ENCODE measurements around the gene PGS1. TPM values are rescaled to one million over a fixed set of nuclear protein-coding genes. Genes with fewer than 3 reads are reported as not detected.
"Not testable (repeated sequence)": the region's sequence is repeated elsewhere in the genome, so short reads cannot be mapped to it uniquely, and the experiment has no call there.

PGS1 gene
- polyA plus RNA-seq, 3 donors: 46.3 to 58.6 (median 56.4) TPM

GRCh38 chr17:78442648-78443218 lies 64.3 kb downstream of the PGS1 start:
- no peak for DNase-seq

DNA sequence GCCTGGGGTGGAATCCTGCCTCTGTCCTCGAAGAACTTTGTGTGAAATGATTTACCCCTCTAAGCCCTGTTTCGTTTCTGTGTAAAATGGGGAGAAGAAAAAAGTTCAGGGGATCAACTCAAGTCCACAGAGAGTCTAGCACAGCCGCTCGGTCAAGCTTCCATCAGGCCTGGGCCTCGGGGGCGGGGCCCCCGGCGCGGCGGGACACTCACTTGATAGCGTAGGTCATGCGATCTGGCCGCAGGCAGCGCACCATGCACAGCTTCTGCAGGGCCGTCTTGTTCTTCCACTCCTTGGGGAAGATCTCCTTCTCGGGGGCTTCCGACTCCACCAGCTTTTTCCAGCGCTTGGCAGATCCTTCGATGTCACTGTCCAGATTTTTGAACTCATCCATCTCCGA lies 65.9 kb downstream of the PGS1 start:
- DNase-seq: no peak

DNA sequence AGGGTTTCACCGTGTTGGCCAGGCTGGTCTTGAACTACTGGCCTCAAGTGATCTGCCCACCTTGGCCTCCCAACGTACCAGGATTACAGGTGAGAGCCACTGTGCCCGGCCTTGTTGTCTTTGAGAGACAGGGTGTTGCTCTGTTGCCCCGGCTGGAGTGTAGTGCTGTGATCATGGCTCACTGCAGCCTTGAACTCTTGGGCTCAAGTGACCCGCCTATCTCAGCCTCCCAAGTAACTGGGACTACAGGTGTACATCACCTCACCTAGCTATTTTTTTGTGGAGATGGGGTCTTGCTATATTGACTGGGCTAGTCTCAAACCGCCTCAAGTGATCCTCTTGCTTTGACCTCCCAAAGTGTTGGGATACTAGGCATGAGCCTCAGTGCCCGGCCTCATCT lies 68.4 kb downstream of the PGS1 start:
- DNase-seq: no peak

DNA sequence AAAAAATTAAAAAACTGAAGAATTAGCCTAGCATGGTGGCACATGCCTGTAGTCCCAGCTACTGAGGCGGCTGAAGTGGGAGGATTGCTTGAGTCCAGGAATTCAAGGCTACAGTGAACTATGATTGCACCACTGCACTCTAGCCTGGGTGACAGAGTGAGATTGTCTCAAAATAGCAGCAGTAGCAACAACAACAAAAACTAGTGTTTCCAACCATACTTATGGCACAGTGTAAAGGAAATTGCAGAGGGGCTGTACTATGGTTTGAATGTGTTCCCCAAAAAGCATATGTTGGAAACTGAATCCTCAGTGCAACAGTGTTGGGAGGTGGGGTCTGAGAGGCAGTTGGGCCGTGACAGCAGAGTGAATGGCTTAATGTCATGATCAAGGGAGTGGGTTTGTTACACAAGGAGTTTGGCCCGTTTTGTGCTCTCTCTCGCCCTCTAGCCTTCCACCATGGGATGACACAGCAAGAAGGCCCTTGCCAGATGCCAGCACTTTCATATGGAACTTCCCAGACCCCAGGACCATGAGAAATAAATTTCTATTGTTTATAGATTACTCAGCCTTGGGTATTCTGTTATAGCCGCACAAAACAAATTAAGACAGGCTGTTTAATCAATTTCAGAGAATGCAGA lies 70.0 kb downstream of the PGS1 start:
- no peak for DNase-seq

DNA sequence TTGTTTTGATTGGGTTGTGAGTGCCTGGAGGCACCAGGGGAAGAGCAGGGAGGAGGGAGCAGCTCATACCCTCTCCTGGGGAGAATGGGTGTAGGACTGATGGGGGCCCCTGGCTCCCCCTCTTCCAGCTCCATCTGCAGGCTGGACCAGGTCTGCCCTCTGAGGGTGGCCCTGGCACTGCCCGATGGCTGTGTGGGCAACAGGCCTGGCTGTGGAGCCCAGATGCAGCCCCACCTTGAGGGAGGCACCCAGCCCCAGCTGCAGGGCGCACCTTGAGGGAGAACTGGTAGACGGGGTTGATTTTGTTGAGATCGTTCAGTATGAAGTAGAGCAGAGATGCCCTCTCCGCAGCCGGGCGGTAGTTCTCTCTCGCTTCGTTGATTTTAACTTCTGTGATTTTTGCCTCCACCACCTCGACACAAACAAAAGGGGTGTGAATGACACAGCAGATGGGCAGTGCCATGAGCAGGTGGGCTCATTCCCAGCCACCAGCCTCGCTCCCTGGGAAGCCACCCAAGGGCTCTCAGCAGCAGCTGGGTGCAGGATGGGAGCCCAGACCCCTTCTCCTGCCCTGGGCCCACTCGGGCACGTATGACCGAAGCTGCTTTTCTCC lies 71.6 kb downstream of the PGS1 start:
- no peak for DNase-seq

DNA sequence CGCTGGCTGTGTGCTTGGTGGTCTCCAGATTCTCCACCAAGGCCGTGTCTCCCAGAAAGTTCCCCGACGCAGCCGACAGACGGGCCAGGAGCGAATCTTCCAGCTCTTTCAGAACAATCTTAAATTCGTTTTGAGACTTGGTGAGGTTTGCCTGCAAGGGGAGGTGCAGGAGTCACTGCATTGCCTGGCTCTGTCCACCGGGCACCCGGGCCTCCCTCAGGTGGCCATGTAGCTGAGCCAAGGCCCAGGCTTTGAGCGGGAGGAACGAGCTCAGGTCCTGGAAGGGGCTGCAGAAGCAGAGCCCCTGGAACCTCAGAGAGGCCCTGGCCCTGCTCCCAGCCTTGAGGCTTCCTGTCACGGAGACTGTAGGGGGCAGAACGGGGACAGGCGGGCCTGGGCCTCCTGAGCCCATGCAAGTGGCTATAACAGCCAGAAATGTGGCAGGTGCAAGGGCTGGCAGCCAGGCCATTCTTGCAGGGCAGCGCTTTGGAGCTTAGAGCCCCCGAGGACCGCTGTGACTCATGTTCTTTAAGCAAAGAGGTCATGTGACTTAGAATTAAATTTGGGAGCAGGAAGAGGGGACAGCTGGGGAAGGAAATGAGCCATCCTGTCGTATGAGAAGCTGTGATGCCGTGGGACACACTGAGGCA lies 72.4 kb downstream of the PGS1 start:
- DNase-seq: no peak

GRCh38 chr17:78451753-78452152 lies 73.3 kb downstream of the PGS1 start:
- DNase-seq: no peak

DNA sequence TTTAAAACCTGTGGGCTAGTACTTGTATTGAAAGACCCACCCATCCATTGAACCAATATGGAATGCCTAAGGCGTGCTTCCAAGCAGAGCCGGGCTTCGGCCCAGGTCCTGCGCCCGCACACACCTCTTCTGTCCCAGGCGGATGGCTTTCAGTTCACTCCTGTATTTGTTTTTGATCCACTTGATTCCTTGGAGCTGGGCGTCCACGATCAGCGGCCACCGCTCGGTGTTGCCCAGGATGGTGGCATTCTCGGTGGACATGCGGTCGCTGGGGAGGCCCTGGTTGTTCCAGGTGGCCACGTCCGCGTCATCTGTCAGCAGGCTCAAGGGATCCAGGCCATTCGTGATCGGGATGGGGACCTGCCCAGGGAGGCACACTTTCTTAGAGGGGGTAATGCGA lies 75.9 kb downstream of the PGS1 start:
- DNase-seq: no peak

DNA sequence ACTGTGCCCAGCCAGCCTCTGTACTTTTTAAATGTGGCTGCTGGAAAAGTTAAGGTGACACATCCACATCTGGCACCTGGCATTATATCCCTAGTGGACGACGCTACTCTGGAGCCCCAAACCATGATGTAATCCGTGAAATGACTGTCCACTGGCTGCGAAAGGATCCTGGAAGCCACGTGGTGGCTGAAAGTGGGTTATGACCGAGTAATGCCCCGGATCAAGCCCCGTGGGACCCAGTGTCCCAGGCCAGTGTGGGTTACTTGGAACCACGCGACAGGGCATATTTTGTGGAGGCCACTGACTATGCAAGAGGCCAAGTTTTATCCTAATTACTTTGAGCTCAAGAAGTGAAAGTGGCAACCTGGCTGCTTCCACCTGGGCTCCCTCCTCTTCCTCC lies 79.6 kb downstream of the PGS1 start:
- DNase-seq: no peak

DNA sequence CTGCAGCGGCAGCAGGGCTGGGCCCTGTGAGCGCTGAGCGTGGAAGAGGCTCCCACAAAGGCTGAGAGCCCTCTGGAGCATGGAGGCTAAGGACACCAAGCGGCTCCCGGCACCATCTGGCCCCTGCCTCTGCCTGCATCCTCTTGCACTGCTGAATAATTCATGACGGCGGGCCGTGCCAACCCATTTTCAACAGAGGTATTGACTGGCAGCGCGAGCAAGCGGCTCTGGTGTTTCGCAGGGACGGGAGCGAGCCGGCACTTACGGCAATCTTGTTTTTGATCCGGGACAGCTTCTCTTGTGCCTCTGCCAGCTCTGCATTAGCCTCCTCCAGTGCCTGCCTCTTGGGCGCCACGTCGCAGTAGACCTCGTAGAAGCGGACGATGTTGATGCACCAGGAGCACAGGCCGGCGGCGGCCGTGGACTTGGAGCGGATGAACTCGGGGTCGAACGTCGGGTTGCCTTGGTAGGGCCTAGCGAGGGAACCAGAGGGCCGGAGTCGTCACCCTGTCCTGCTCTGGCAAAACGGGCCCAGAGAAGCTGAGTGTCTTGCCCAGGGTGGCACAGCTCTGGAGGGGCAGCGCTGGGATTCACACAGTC lies 80.4 kb downstream of the PGS1 start:
- no peak for DNase-seq

- DNase-seq: no peak
Measured at GRCh38 chr17:78459696-78460095, 81.2 kb downstream of the PGS1 start.

DNA sequence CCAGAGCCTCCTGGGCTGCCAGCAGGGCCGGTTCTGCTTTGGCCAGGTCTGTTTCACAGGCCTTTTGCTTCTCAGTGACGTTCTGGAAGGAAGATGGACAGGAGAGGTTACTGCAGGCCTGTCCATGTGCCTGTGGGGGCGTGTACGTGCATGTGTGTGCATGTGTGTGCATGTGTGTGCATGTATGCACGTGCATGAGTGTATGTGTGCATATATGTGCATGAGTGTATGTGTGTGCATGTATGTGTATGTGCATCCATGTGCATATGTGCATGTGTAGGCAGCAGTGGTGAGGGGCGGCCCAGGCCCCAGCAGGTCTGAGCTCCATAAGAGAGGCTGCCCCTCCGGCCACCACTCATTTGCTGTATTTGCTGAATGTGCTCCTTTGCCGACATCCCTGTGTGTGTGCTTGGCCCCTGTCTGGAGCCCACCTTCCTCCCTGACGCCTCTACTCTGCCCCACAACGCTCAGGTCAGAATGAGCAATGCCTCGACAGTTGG lies 81.8 kb downstream of the PGS1 start:
- DNase-seq: no peak

DNA sequence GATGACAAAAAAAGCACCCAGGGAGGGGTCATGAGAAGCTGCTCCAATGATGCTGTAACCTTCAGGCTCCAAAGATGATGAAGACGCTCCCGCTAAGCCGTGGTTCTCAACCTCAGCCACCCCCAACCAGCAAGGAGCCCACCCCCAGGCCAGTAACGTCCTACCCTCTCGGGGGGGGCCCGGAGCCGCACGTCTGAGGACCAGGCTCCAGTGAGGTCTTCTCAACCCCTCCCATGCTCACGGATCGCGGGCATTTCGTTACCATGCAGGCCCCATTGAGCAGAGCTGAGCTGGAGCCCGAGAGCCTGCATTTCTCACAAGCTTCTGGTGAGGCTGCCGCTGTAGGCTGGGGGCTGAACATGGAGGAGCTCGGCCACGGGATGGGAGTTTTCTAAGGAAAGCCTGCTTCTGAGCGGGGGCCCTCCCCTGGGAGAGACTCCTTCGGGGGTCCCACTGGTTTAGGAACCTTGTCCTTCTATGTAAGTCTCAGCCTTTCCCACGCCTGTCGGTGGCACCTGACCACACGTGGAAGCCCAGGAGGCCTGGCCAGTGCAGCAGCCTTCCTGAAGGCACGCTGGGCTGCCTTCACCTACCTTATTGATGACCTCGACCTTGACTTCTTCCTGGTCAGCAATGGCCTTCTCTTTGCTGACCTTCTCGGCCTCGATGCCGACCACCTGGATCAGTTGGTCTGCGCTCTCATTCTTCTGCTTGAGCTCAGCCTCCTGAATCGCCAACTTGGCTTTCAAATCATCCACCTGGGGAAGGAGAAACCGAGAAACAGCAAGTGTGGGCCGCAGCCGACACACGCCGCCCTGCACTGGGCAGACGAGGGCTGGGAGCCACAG lies 82.7 kb downstream of the PGS1 start:
- no peak for DNase-seq

GRCh38 chr17:78461799-78462053 lies 83.3 kb downstream of the PGS1 start:
- no peak for DNase-seq

- DNase-seq: no peak
Measured at GRCh38 chr17:78462148-78462547, 83.7 kb downstream of the PGS1 start.

GRCh38 chr17:78466109-78466785 lies 87.8 kb downstream of the PGS1 start:
- not testable (repeated sequence) for DNase-seq

DNA sequence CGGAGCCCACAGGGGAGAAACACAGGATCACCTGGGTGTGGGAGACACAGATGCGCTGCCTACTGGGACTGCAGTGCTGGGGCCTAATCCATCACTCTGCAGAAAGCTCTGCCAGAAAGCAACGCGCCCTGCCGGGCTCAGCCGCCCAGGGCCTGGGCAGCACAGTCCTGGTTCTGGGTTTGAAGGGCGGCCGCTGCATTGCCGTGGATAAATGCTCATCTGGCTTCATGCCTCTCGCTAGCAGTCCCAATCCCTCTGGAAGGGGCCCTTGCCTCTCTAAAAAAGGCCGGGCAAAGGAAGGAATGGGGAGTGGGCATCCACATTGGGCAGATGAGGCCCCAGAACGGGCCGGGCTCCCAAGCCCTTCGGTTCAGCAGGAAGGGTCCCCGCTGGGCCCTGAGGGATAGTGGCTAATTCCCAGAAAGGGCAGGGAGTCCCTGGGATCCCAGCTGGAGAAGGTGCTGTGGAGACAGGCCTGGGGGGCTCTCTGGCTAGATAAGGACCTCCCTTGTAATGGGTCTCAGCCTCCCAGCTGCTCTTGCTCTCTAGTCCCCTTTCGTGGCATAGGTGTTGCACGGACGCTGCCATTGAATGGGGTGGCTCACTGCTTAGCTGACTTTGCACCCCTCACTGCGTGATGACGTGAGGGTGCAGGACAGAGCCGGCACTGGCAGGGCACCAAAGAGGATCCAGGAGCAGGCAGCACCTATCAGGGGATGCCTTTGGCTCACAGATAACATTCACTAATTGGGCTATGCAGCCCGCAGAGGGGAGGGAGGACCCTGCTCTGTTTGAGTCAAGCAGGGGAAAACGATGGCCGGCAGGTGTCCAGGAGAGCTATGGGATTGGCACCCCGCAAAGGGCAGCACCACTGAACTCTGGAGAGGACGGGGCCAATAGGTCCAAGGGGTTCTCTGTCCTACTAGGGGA lies 88.6 kb downstream of the PGS1 start:
- DNase-seq: no peak

GRCh38 chr17:78468366-78468765 lies 89.9 kb downstream of the PGS1 start:
- no peak for DNase-seq

- DNase-seq: no peak
Measured at GRCh38 chr17:78469443-78469842, 91.0 kb downstream of the PGS1 start.

DNA sequence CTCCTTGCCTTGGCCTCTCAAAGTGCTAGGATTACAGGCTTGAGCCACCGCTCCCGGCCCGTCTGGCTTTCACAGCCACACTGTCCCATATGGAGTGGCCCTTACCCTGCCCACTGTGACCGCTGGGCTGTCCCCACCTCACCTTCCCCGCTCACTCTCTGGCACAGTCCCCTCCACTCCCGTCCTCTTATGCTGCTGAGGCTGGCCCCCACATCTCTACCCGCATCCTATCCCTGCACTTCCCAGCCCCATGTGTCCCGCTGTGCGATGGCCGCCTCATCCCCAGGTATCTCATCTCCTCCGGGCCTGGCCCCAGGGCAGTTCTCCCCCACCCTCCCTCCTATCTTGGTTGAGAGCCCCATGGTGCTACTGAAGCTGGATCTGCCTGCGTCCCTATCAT lies 93.2 kb downstream of the PGS1 start:
- DNase-seq: no peak
